HL-60 (cell line): ENCODE measurements around the gene DDAH2.

Experiments
- GABPA ChIP-seq: IDR thresholded peaks from 2 replicates; pipeline ENCODE4 v1.6.1; 2012; ENCODE audit warnings: low read depth
- POLR2AphosphoS5 ChIP-seq: IDR thresholded peaks from 2 replicates; pipeline ENCODE4 v1.6.1; 2012; ENCODE audit warnings: low read depth
- REST ChIP-seq: IDR thresholded peaks from 2 replicates; pipeline ENCODE4 v1.6.1; 2012; ENCODE audit warnings: low read depth; ENCODE audit not compliant: insufficient replicate concordance
- TF ChIP-seq, protein P1 (sequence below): IDR thresholded peaks from one replicate; pipeline ENCODE4 v1.5.1; 2011; ENCODE audit warnings: low read length, control low read depth, inconsistent platforms; ENCODE audit not compliant: insufficient read depth

DNA sequence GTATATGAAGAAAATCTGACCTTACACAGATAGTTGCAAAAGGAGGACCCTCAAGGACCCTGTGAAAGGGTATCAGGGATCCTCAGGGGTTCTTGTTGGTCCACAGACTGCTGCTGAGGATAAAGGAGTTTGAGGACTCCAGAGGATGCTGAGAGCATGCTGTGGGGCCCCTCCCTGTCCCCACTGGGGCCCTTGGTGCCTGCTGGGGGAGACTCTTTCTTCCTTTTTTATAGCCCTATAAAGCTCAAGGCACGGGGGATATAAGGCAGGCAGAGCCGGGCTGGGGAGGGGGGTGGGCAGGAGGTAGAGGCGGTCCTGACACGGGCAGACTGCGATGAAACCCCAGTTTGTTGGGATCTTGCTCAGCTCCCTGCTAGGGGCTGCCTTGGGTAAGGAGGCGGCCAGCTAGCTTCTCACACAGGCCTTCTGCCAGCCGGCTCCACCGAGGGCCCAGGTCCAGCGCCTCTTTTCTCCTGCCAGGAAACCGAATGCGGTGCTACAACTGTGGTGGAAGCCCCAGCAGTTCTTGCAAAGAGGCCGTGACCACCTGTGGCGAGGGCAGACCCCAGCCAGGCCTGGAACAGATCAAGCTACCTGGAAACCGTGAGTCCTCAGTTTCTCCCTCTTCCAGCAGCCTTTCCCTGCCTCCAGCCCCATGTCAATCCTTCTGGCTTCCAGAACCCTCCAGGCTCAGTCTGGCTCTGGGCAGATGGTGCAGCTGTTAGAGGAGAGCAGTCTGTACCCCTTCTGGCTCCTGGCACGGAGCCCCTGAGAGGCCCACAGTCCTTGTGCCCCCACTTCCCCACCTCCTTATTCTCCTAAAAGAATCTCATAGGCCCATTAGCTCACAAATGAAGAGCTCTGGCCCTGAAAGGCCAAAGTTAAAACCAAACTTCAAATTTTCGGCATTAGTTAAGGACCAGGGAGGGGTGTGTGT lies 13.8 kb downstream of the DDAH2 start, which contains the start of gene LY6G6D:
- TF ChIP-seq, protein P1, sequence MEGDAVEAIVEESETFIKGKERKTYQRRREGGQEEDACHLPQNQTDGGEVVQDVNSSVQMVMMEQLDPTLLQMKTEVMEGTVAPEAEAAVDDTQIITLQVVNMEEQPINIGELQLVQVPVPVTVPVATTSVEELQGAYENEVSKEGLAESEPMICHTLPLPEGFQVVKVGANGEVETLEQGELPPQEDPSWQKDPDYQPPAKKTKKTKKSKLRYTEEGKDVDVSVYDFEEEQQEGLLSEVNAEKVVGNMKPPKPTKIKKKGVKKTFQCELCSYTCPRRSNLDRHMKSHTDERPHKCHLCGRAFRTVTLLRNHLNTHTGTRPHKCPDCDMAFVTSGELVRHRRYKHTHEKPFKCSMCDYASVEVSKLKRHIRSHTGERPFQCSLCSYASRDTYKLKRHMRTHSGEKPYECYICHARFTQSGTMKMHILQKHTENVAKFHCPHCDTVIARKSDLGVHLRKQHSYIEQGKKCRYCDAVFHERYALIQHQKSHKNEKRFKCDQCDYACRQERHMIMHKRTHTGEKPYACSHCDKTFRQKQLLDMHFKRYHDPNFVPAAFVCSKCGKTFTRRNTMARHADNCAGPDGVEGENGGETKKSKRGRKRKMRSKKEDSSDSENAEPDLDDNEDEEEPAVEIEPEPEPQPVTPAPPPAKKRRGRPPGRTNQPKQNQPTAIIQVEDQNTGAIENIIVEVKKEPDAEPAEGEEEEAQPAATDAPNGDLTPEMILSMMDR, result no peak
- TF ChIP-seq GABPA, result no peak
- TF ChIP-seq REST, result no peak
- no peak for TF ChIP-seq POLR2AphosphoS5
